Hematopoietic multipotent progenitor cell treated with erythropoietin and hydrocortisone succinate and interleukin-3 and kit ligand, for 6 days (in vitro differentiated cells): ENCODE results near the gene GRK4.
A peak's percentile ranks its signal among the peaks of the same experiment; 100 is the strongest.
"Not testable (repeated sequence)": the region's sequence is repeated elsewhere in the genome, so short reads cannot be mapped to it uniquely, and the experiment has no call there.

Experiments used
- DNase-seq: peaks from one replicate; pipeline ENCODE4 v3.0.0-alpha.2; 2015

GRK4 gene

GRCh38 chr4:2963175-2963965 lies at the start of gene GRK4, which contains the start of gene NOP14:
TSS of gene GRK4 (plus strand) at chr4:2963571. CDS start at chr4:2964071, 500 bp downstream.
TSS of gene NOP14 (minus strand) at chr4:2963406. CDS start at chr4:2963319, 87 bp downstream.
- DNase-seq, result peak; percentile 99

DNA sequence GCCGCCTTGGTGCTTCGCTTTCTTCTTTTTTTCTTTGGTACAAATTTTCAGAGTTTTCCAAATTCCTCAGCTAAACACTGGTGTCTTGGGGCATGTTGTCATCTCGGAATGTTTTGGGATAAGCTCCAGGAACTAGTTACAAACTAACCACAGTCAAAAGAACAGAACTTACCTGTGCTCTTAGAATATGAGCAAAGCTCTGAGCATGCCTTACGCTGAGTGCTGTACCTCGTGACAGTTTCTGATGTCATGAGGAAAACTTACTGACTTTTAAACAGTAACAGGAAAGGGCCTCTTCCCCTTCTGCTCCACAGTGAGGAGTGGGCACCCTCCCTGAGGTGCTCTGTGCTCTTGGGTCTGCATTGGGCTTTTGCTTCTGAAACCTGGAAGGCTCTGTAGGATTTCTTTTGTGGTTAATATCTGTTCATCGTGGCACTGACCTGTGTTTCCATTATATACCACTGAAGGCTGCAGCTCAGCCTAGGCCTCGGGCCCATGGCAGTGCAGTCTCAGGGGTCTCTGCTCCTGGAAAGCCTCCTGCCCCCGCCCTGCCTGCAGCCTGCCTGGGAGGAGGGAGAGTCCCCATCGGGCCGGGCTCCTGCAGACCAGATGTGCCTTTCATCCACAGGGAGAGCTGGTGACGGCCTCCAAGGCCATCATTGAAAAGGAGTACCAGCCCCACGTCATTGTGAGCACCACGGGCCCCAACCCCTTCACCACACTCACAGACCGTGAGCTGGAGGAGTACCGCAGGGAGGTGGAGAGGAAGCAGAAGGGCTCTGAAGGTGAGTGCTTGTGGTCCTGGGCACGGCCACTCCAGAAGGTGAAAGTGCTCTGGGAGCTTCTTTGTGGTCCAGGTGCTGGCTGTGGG lies 48.9 kb upstream of the GRK4 start:
- DNase-seq, result no peak

DNA sequence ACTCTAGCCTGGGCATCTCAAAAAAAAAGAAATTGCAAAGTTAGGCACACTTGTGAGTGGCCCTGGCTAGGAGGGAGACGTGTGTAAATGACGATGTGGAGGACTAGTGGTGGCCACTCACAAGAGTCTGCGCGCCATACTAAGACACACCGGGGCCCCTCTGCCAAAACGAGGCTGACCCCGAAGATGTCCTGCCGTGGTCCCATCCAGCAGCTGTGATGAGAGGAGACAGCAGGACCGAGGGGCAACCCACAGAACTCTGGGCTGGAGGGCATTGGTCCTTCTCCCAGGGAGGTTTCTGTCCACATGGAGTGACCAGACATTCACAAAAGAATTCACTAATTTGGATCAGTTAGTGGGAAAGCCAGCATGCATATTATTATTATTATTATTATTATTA lies 47.6 kb upstream of the GRK4 start:
- DNase-seq, result no peak

DNA sequence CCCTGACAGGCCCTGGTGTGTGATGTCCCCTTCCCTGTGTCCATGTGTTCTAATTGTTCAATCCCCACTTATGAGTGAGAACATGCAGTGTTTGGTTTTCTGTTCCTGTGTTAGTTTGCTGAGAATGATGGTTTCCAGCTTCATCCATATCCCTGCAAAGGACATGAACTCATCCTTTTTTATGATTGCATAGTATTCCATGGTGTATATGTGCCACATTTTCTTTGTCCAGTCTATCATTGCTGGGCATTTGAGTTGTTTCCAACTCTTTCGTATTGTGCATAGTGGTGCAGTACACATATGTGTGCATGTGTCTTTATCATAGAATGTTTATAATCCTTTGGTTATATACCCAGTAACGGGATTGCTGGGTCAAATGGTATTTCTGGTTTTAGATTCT lies 46.7 kb upstream of the GRK4 start:
- not testable (repeated sequence) for DNase-seq

GRCh38 chr4:2918300-2918699 lies 45.1 kb upstream of the GRK4 start:
- not testable (repeated sequence) for DNase-seq

DNA sequence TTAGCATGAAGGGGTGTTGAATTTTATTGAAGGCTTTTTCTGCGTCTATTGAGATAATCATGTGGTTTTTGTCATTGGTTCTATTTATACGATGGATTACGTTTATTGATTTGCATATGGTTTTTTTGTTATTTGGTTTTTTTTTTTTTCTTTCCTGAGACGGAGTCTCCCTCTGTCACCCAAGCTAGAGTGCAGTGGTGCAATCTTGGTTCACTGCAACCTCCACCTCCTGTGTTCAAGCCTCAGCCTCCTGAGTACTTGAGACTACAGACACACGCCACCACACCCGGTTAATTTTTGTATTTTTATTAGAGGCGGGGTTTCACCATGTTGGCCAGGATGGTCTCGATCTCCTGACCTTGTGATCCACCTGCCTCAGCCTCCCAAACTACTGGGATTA lies 44.7 kb upstream of the GRK4 start:
- DNase-seq, result not testable (repeated sequence)

- peak; percentile 83 for DNase-seq
Measured at GRCh38 chr4:2922453-2923101, 40.8 kb upstream of the GRK4 start.

DNA sequence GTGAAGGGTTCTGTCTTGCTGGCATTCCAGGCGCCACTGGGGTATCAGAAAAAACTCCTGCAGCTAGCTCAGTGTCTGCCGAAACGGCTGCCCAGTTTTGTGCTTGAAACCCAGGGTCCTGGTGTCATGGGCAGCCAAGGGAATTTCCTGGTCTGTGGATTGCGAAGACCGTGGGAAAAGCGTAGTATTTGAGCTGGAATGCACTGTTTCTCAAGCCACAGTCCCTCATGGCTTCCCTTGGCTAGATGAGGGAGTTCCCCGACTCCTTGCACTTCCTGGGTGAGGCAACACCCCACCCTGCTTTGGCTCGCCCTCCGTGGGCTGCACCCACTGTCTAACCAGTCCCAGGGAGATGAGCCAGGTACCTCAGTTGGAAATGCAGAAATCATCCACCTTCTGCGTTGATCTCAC lies 40.2 kb upstream of the GRK4 start:
- DNase-seq, result no peak

- DNase-seq, result no peak
Measured at GRCh38 chr4:2923668-2924173, 39.6 kb upstream of the GRK4 start.

DNA sequence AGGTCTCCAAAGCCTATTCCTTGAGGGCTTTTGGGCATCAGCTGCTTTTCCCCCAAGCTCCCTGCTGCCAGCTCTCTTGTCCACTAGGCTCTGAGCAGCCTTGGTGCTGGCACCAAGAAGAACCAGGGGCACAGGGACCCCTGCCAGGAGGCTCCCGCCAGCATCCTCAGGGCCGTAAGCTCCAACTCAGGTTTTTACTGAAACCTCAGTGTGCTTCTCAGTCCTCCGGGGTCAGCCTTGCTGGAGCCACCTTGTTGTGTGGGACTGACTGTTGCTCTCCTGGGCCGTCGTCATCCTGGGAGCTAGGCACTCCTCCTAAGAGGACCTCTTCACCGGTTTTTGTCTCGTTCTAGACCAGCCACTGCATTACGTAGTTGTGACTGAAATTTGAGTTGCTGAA lies 39.1 kb upstream of the GRK4 start:
- DNase-seq, result no peak

DNA sequence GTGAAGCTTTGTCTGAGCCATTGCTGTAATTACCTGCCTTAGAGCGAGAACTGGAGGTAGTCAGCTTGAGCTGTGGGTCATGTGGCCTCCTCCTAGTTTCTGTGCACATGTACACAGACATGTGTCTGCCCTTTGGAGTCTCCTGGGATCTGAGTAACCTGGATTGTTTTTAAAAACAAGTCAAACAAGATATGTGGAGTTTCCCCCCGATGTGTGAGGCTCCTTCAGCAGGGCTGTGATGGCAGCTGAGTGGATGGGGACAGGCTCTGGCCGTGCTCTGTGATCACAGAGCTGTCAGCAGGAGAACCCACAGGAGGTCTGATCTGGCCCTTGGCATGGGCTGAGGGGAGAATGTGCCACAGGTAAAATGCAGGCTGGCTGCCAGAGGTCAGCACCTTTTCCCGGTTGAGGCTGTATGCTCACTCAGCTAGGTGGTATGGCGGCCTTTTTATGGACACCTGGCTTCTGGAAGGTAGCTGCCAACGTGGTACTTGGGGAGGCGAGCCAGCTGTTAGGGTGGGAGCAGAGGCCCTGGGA lies 38.5 kb upstream of the GRK4 start:
- DNase-seq, result no peak

DNA sequence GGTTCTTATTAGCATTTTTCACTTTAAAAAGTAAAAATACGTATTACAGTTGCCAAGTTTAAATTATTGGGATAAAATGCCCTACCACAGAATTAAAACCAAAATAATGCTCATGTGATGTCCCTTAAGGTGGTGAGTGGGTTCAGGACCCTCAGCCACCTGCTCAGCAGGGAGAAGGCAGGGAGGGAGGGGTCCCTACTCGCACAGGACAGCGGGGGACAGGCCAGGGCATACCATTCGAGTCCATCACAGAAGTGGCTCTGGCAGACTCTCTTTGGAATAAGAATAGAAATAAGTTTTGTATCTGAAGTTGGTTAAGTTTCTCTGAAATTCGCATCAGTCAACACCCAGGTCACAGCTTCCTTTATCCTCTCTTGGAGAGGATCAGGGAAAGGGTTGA lies 37.9 kb upstream of the GRK4 start:
- DNase-seq, result no peak

DNA sequence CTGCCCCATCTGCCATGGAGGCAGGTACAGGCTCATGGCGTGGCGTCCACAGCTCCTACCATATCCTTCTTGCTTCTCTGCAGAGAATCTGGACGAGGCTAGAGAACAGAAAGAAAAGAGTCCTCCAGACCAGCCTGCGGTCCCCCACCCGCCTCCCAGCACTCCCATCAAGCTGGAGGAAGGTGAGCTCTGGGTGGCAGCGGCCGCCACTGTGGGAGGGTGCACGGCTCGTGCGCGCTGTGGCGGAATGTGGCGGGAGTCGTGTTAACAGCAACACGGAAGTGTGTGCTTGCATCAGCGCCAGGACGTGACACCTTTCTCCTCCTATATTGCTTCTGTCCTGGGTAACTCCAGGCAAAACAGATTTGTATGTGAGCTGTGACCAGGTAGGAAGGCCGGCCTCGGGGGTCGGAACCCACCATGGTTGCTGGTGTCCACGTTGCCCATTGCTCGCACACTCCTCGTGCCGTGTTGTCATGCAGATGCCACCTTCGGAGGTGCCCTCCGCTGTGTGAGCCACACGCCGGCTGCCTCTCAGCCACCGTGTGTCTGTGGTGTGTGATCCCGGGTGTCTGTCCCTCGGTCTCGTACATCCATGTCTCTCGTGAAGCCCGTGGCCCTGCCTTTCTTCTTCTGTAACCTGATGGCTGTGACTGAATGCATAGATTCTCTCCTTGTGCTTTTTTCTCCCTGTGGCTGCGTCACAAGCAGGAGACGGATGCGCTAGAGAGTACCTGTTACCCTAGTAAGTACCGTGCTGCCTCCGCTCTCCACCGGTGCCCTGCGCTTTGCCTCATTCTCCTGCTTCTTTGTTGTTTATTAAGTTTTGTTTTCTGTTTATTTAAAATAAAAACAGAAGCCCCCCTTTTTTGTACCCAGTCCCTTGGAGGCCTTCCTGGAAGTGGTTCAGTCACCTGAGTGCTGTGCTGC lies 37.2 kb upstream of the GRK4 start:
- DNase-seq, result no peak

DNA sequence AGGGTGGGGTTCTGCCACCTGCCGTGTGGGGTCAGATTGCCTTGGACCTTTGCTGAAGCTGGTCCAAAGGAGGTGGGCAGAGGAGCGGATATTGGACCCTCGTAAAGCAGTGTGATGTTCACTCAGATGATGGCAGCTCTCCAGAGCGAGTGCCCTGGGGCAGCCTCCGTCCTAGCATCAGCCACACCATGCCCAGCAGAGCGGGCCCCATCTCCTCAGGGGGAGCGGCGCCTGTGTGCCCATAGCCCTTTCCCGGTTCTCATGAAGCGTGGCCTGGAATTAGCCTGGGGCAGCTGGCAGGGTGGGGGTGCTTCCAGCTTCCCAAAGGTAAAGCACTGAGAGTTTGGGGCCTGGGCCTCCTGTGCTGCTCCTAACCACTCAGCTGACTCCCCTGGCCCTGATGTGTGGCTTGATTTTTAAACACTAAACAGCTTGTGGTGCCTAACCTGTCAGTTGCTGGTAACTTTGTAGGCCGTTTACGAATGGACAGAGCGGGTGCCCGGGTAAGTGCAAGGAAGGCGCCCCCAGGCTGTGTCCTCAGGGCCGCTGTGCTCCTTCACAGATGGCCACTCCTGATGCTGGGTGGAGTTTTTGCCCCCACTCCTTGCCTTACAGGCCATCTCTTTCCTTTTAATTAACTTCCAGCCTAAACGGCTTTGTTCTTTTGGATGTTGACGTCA lies 36.2 kb upstream of the GRK4 start:
- no peak for DNase-seq

GRCh38 chr4:2927696-2928075 lies 35.7 kb upstream of the GRK4 start:
- no peak for DNase-seq

DNA sequence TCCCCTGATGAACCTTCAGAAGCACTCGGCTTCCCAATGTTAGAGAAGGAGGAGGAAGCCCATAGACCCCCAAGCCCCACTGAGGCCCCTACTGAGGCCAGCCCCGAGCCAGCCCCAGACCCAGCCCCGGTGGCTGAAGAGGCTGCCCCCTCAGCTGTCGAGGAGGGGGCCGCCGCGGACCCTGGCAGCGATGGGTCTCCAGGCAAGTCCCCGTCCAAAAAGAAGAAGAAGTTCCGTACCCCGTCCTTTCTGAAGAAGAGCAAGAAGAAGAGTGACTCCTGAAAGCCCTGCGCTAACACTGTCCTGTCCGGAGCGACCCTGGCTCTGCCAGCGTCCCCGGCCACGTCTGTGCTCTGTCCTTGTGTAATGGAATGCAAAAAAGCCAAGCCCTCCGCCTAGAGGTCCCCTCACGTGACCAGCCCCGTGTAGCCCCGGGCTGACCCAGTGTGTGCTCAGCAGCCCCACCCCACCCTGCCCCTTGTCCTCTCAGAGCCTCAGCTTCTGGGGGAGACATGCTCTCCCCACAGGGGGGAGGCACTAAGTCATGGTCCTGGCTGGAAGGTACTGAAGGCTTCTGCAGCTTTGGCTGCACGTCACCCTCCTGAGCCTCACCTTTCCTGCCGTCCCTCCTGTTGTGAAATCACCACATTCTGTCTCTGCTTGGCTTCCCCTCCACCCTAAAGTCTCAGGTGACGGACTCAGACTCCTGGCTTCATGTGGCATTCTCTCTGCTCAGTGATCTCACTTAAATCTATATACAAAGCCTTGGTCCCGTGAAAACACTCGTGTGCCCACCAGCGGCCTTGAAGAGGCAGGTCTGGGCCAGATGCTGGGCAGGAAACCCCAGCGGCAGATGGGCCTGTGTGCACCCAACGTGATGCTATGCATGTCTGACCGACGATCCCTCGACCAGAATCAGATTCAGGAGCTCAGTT lies 34.9 kb upstream of the GRK4 start:
- DNase-seq, result no peak

- no peak for DNase-seq
Measured at GRCh38 chr4:2929469-2929868, 33.9 kb upstream of the GRK4 start.

- no peak for DNase-seq
Measured at GRCh38 chr4:2930135-2930757, 33.1 kb upstream of the GRK4 start.

DNA sequence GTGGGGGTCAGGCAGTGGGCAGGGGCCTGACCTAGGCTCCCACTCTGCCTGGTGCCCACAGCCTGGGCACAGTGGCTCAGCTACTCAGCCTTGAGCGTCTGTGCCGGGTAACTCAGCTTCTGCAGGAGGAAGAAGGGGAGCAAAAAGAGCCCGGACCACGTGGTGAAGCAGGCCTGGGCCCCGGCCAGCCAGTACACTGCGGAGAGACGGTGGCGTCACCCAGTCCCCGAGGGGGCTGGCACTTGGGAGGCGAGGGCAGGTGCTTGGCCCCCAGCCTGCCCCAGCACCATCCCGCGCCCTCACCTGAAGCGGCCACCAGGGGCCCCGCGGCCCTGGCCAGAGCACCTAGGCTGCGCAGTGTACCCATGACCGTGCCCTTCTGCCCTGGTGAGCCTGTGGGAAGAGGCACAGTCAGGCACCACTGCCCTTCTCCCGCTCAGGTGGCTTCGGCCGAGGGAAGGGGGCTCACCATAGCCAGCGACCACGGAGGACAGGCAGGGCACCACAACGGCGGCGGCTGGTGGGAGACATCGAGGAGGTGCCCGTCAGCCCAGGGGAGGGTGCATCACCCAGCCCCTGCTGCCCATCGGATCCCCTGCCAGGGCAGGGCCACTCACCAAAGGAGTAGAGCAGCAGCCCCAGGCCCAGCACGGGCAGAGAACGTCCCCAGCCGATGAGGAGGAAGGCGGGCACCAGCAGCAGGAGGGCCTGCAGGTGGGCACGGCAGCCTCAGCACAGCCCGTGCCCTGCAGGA lies 32.4 kb upstream of the GRK4 start:
- no peak for DNase-seq
